Left colon (tissue), 2 donors: Measurements from ENCODE around the gene SPSB1. TPM values are rescaled to one million over a fixed set of nuclear protein-coding genes. Genes with fewer than 3 reads are reported as not detected.

Source experiments
- ATAC-seq: fragments of 200-7000 bp; cut with Tn5 transposase; one replicate; pipeline ENCODE4 v1.9.1; 2020; ENCODE audit warnings: mild to moderate bottlenecking, moderate library complexity
- DNase-seq, 2 donors: peaks; one replicate each; pipeline ENCODE4 v3.0.0-alpha.2; 2020
- intact Hi-C, 2 donors: fragments of 100-400 bp; cut with DNase I in 1 of 2; cut with micrococcal nuclease in 1 of 2; formaldehyde crosslinking; loops; one replicate each; pipeline versions ENCODE4 v1.11.2 to v1.14.0; 2022; cut with DNase I, micrococcal nuclease
- total RNA-seq, 2 donors: library from RNA; stranded (reverse); fragmentation: NEBNext Ultra II Directional; extraction: Animal tissue kit (Norgen Biotek cat#: 25700); gene quantifications; one replicate each; pipeline ENCODE4 v1.2.1, GENCODE V29; 2021
- donor health status: DM: no; HTN: no; CAD: no.
- donor health status: DM: yes; HTN: yes; CAD: no.

The SPSB1 gene
- total RNA-seq, 2 donors from 2014 or later, result 30.3 to 56.4 TPM

DNA sequence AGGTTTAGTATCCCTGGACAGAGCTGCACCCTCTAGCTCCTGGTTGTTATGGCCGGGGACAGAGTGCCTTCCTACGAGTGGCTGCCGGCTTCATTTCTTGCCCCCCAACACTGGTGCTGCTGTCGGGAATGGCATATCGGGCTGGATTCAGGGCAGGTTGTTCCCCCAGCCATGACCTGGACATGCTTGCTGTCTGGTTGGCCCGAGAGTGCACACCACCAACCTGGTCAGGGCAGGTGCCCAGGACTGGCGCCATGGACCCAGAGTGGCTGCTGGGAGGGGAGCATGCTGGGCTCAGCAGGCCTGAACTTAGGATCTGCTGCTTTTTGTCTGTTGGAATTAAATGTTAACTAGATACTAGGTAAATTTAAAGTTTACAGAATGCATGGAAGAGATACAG, 36.4 kb upstream of the SPSB1 start:
- no peak for DNase-seq
- intact Hi-C loops, result no loop called here
- no peak for ATAC-seq

- ATAC-seq (no peak), DNase-seq (no peak)
- intact Hi-C loops, result no loop called here
Measured at GRCh38 chr1:9257851-9258250, 34.8 kb upstream of the SPSB1 start.

DNA sequence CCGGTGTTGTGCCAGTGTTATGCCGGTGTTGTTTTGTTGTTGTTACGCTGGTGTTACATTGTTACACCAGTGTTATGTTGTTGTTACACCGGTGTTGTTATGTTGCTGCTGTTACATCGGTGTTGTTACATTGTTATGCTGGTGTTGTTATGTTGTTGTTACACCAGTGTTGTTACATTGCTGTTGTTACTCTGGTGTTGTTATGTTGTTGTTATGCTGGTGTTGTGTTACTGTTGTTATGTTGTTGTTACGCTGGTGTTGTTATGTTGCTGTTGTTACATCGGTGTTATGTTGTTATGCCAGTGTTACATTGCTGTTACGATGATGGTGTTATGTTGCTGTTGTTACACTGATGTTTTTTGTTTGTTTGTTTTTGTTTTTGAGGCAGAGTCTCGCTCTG, 34.1 kb upstream of the SPSB1 start:
- ATAC-seq, result no peak
- no peak for DNase-seq
- intact Hi-C loops, result no loop called here

DNA sequence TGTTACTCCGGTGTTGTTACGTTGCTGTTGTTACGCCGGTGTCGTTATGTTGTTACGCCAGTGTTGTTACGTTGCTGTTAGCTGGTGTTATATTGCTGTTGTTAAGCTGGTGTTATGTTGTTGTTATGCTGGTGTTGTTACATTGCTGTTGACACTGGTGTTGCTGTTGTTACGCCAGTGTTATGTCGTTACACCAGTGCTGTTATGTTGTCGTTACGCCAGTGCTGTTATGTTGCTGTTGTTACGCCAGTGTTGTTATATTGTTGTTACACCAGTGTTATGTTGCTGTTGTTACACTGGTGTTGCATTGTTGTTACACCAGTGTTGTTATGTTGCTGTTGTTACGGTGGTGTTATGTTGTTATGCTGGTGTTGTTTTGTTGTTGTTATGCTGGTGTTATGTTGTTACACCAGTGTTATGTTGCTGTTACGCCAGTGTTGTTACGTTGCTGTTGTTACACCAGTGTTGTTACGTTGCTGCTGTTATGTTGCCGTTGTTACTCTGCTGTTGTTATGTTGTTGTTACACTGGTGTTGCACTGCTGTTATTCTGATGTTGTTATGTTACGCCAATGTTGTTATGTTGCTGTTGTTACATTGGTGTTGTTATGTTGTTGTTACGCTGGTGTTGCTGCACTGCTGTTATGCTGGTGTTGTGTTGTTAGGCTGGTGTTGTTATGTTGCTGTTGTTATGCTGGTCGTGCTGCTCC, 32.5 kb upstream of the SPSB1 start:
- DNase-seq (no peak), ATAC-seq (no peak)
- intact Hi-C loops, result no loop called here

- ATAC-seq, result no peak
- no peak for DNase-seq
- intact Hi-C loops, result no loop called here
Measured at GRCh38 chr1:9261496-9261895, 31.2 kb upstream of the SPSB1 start.

DNA sequence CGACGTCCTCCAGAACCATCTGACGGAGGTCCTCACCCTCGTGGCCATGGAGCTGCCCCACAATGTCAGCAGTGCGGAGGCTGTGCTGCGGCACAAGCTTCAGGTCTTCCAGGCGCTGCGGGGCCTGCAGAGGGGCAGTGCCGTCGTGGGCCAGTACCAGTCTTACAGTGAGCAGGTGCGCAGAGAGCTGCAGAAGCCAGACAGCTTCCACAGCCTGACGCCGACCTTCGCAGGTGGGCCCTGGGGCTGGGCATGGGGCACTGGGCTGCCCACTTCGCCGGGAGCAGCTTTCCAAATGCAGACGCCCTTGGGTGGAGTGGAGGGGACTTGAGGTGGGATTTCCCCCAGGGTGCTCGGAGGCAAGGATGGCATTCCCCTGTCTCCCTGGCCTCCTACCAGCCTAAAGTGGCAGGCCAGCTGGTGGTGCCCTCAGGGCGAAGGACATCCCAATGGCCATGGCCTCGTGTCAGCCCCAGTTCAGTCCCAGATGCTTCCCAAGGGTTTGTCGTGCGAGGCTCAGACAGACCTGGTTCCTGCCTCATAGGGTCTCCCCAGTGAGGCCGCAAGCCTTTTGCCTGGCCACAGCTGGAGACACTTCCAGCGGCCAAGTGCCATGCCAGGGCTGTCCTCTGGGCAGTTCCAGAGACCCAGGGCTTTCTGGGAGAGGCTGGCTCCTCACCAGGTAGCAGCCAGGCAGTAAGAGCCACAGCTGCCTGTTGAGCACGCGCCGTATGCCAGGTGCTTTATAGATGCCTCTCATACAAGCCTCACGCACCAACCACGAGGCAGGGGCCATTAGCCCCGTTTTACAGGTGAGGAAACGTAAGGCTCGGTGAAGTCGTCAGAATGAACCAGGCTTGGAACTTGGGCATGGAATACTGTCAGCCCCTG, 30.4 kb upstream of the SPSB1 start:
- intact Hi-C loops, result no loop called here
- DNase-seq, result no peak
- no peak for ATAC-seq

- DNase-seq (no peak), ATAC-seq (no peak)
- intact Hi-C loops, result no loop called here
Measured at GRCh38 chr1:9263276-9263855, 29.3 kb upstream of the SPSB1 start.

DNA sequence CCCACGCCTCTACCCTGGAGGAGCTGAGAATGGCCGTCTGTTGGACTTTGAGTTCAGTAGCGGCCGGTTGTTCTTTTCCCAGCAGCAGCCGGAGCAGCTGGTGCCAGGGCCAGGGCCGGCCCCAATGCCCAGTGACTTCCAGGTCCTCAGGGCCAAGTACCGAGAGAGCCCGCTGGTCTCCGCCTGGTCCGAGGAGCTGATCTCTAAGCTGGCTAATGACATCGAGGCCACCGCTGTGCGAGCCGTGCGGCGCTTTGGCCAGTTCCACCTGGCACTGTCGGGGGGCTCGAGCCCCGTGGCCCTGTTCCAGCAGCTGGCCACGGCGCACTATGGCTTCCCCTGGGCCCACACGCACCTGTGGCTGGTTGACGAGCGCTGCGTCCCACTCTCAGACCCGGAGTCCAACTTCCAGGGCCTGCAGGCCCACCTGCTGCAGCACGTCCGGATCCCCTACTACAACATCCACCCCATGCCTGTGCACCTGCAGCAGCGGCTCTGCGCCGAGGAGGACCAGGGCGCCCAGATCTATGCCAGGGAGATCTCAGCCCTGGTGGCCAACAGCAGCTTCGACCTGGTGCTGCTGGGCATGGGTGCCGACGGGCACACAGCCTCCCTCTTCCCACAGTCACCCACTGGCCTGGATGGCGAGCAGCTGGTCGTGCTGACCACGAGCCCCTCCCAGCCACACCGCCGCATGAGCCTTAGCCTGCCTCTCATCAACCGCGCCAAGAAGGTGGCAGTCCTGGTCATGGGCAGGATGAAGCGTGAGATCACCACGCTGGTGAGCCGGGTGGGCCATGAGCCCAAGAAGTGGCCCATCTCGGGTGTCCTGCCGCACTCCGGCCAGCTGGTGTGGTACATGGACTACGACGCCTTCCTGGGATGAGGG, 28.5 kb upstream of the SPSB1 start:
- intact Hi-C loops, result no loop called here
- ATAC-seq (no peak), DNase-seq (no peak)

DNA sequence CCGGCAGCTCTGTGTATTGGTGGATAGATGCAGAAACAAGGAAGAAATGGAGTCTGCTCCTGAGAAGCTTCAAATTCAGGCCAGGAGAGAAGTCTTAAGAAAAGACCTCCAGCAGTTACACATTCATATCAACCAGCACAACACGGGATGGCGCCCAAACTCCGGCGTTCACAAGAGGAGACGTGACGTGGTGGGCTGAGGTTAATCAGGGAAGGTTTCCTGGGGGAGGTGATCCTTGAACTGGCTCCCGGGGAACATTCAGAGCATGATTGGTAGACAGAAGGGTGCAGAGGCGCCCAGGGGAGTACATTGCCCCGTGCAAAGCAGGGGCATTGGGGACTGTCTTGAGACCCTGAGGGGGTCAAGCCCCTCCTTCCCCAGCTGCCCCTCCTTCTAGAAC, 27.7 kb upstream of the SPSB1 start:
- intact Hi-C loops, result no loop called here
- no peak for ATAC-seq
- no peak for DNase-seq

DNA sequence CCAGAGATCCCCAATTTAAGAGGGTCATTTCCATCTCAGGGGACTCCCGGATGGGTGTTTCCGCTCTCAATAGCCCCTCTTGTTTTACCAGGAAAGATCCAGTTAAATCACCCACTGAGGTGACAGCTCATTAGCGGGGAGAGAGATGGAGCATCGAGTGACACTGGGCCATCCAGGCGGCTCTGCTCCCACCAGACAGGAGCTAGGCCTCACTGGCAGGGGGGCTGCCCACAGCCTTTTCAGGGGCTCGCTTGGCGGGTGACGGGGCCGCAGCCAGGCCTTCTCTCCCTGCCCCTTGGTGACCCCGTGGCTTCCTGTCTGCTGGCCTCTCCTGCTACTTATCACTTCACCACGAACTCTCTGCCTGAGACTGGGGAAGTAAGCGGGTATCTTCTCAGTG, 26.7 kb upstream of the SPSB1 start:
- intact Hi-C loops, result no loop called here
- ATAC-seq (no peak), DNase-seq (no peak)

DNA sequence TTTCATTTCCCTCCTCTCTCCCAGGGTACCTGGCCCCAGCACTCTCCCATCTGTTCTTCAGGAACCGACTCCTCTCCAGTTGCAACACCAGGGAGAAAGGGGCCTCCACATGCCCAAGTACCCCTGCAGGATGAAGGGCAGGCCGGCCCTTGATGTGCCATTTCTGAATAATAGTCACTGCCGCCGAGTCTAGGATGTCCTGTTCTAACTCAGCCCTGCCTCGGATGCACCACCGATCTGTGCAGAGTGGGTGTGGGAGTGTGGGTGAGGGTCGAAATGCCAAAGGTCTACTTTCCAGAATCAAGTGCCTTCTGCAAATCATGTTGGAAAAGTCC, 25.4 kb upstream of the SPSB1 start:
- no peak for ATAC-seq
- intact Hi-C loops, result no loop called here
- DNase-seq, result no peak

DNA sequence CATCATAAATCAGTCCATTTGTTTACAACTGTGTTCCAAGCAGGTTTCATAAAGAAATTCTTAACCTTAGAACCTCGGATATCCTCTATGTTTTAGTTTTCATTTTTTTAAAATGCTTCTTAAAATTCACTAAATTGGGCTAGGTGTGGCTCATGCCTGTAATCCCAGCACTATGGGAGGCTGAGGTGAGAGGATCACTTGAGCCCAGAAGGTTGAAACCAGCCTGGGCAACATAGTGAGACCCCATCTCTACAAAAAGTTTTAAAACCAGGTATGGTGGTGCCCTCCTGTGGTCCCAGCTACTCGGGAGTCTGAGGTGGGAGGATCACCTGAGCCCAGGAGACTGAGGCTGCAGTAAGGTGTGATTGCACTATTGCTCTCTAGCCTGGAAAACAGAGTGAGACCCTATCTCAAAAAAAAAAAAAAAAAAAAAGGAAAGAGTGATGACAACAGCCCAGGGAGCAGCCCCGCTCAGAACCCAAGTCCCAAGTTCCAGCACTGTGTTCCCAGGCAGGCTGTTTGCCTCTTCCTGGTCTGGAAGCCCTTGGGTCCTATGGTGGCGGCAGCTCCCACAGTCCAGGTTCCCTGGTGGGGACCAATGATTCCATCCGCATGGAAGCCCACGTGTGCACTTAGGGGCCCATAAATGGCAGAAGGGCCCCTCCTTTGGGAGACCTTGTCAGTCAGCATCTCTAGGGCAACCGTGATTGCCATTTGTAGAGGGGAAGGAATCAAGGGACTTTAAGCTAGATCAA, 24.7 kb upstream of the SPSB1 start:
- ATAC-seq (no peak), DNase-seq (no peak)
- intact Hi-C loops, result no loop called here

DNA sequence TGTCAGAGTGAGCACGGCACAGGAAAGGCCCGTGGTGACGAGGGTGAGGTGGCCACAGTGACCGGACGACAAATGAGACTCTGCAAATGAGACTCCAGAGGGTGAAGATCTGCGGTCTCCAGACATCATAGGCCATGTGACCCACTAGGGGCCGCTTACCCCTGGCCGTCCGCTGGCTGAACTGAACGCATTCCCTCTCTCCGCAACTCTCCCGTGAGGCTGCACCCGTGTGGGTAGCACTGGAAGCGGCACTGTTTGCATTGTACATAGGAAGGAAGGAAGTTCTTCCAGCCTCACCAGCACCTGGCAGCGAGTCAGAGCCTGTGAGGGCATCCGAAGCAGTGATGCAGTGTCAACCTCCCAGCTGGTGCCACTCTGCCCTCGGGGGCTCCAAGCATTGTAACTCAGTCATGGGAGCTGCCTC, 23.6 kb upstream of the SPSB1 start:
- DNase-seq (no peak), ATAC-seq (no peak)
- intact Hi-C loops, result no loop called here

DNA sequence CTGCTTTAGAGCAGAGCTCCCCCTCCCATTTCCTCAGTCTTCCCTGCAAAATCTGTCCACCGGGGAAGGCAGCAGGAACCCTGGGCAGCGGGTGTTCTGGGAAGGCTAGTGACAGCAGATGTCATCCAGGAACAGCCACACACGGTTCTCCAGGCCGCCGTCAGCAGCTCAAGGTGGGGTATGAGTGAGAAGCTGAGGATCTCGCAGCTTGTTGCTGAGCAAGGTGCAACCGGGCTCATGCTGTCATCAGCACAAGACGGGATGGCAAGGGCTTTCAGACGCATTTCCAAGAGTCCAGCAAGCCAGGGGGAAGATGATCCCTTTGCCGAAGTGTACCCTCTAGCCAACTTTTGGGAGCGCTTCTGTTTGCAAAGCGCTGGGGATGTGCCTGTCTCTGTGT, 23.0 kb upstream of the SPSB1 start:
- ATAC-seq (no peak), DNase-seq (no peak)
- intact Hi-C loops, result no loop called here

- ATAC-seq, result peak; percentile 47
- intact Hi-C loops, result no loop called here
- peak in 1 of 2 donors; percentile 43 for DNase-seq
Measured at GRCh38 chr1:9270290-9270883, 22.3 kb upstream of the SPSB1 start.

DNA sequence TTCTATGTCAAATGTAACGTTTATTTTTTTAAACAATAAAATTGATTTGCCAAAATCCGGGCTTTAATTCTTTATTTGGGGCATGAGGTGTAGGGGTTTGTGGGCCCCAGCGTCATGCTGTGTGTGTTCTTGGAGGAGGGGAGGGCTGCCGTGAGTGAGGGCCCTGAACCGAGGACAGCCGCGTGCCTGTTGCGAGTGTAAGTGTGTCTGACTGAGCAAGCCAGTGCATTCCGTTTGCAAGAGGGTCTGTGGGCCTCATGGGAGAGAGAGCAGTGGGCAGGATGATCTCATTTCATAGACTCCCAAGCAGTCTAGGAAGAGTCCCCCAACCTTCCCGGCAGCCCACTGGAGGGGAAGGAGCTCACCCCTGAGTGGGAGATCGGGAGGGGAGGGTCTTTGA, 21.4 kb upstream of the SPSB1 start:
- intact Hi-C loops, result no loop called here
- DNase-seq (no peak), ATAC-seq (no peak)

- no peak for ATAC-seq
- no peak for DNase-seq
- intact Hi-C loops, result no loop called here
Measured at GRCh38 chr1:9271861-9272595, 20.7 kb upstream of the SPSB1 start.

DNA sequence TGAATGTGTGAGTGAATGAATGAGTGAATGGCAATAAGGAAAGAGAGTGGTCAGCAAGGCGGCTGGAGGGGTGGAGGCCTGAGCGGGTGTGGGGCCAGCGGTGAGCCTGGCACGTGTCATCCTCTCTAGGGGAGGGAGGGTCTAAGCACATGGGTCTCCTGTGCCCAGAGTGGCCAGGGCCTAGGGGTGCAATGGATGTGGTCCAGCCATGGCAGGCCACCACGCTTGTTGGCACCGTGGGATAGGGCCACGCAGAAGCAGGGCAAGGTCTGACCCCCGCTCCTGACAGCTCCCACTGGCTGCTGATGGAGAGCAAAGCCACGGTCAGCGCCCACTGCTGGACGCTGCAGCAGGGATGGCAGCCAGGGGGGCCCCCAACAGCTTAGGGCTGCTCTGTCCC, 19.5 kb upstream of the SPSB1 start:
- intact Hi-C loops, result no loop called here
- ATAC-seq, result no peak
- DNase-seq, result no peak
